ENCODE data around the gene CSNK2A1.

The CSNK2A1 gene

GRCh38 chr20:430091-430999 lies 113.2 kb downstream of the CSNK2A1 start:
- no peak for DNase-seq (ENCODE audit: low read depth)

- DNase-seq (ENCODE audit: low read depth): no peak
Measured at GRCh38 chr20:428658-429200, 114.9 kb downstream of the CSNK2A1 start.

- no peak for DNase-seq (ENCODE audit: low read depth)
Measured at GRCh38 chr20:427849-428657, 115.5 kb downstream of the CSNK2A1 start.

- DNase-seq (ENCODE audit: low read depth): no peak
Measured at GRCh38 chr20:427401-427800, 116.2 kb downstream of the CSNK2A1 start.

- no peak for DNase-seq (ENCODE audit: low read depth)
Measured at GRCh38 chr20:426566-426965, 117.0 kb downstream of the CSNK2A1 start.
